ENCODE results near the gene GPRC5C. TPM values are rescaled to one million over a fixed set of nuclear protein-coding genes. Genes with fewer than 3 reads are reported as not detected.

Gene GPRC5C
- total and polyA plus RNA-seq, 7 donors, result 6.1 to 78.1 (median 16.9) TPM

DNA sequence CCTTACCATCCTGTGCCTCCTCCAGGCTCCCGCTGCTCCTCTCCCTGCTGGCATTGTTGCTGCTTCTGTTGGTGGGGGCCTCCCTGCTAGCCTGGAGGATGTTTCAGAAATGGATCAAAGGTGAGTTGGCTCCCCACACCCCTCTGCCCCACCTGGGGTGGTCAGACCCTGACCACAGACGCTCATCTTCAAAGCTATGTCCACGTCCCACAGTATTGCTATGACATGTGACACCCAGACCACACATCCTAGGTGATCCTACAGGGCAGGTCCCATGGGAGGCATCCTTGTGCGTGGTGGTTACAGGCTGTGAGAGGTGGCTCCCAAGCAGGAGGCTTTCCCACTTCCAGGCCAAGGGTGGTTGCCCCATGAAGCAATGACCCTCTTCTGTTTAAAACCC is 45.5 kb downstream of the GPRC5C start:
- TF ChIP-seq, protein P1, sequence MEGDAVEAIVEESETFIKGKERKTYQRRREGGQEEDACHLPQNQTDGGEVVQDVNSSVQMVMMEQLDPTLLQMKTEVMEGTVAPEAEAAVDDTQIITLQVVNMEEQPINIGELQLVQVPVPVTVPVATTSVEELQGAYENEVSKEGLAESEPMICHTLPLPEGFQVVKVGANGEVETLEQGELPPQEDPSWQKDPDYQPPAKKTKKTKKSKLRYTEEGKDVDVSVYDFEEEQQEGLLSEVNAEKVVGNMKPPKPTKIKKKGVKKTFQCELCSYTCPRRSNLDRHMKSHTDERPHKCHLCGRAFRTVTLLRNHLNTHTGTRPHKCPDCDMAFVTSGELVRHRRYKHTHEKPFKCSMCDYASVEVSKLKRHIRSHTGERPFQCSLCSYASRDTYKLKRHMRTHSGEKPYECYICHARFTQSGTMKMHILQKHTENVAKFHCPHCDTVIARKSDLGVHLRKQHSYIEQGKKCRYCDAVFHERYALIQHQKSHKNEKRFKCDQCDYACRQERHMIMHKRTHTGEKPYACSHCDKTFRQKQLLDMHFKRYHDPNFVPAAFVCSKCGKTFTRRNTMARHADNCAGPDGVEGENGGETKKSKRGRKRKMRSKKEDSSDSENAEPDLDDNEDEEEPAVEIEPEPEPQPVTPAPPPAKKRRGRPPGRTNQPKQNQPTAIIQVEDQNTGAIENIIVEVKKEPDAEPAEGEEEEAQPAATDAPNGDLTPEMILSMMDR (IDR thresholded peaks at IDR 0.05), result no peak
- no peak for TF ChIP-seq POLR2A (IDR thresholded peaks at IDR 0.05)
- TF ChIP-seq EP300 (IDR thresholded peaks at IDR 0.05), result no peak
- no peak for TF ChIP-seq POLR2AphosphoS5 (IDR thresholded peaks at IDR 0.05)
- no peak overlapping the region for H3K27ac ChIP-seq
- WGBS, 2 donors, result 78 to 81% methylated on average over 4 of the region's 4 CpGs
- peaks cover 0 to 9% (median 3%) of the 10 kb centered on the region in 4 donors for H3K9me3 ChIP-seq
- H3K36me3 ChIP-seq, result no peaks in the 10 kb centered on the region
- H3K4me1 ChIP-seq, result no peaks in the 10 kb centered on the region
- H3K4me3 ChIP-seq, result no peak overlapping the region
- intact Hi-C loops (cut with DNase I), result no loop called here
- DNase-seq, result no peak
- peaks cover 0 to 31% (median 3%) of the 10 kb centered on the region in 3 donors for H3K27me3 ChIP-seq

DNA sequence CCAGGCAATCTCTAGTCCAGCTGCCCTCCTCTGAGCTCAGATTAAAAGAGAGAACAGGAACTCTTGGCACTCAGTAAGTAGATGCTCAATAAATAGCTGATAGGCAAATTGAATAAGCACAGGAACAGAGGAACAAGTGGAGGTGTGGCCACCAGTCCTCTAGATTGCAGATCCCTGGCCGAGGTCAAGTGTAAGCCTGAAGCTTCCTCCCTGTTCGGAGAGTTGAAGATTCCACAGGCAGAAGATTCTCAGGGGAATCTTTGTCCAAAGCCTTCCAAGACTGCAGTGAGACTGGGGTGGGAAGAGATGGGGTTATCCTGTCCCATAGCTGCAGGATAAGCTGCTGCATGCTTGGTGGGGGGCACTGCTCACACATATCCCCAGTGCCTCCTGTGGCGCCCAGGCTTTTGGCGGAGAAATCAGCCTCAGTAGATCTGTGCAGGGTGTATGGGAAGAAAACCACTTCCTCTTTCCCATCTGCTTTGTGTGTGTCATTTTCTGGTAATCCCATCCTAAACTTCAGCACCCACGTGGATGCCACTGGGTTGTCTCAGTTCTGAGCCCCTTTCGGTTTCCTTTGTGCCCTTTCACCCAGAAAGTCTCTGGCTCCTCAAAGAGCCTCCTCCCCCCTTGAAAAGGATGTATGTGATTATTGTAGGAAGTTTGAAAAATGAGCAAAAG is 46.7 kb downstream of the GPRC5C start:
- Histone ChIP-seq H3K4me1 (no peaks in the 10 kb centered on the region), H3K27ac (peak overlapping the region in 1 of 4 donors; percentile 34), H3K36me3 (no peaks in the 10 kb centered on the region), H3K9me3 (peaks cover 0 to 9% (median 3%) of the 10 kb centered on the region in 4 donors), H3K4me3 (no peak overlapping the region), H3K27me3 (peaks cover 0 to 27% (median 0%) of the 10 kb centered on the region in 3 donors)
- TF ChIP-seq, protein P1 (IDR thresholded peaks at IDR 0.05), result no peak
- no peak for TF ChIP-seq EP300 (IDR thresholded peaks at IDR 0.05)
- no peak for TF ChIP-seq POLR2A (IDR thresholded peaks at IDR 0.05)
- TF ChIP-seq POLR2AphosphoS5 (IDR thresholded peaks at IDR 0.05), result no peak
- 39 to 47% methylated on average over 6 of the region's 6 CpGs for WGBS, 2 donors
- DNase-seq, result no peak
- intact Hi-C loops (cut with DNase I), result no loop called here

DNA sequence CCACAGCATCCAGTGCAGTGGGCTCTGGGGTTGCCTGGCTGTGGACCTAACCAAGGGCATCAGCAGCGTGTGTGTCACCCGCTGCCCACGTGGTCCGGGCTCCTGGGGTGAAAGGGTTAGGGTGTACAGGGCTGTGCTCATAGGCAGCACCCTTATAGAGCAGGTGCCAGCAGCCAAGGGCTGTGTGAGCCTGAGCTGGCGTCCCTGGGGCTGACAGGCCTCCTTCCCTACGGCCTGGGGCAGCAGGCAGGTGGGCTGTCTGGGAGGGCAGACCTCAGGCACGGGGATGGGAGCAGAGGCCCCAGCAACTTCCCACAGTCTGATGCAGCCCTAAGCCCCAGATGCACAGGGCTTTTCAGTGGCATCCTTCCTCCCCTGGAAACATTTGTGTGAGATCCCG is 48.4 kb downstream of the GPRC5C start:
- H3K27me3 ChIP-seq, result peaks cover 0 to 27% (median 3%) of the 10 kb centered on the region in 3 donors
- H3K9me3 ChIP-seq, result peaks cover 0 to 8% (median 3%) of the 10 kb centered on the region in 4 donors
- H3K4me1 ChIP-seq, result no peaks in the 10 kb centered on the region
- intact Hi-C loops (cut with DNase I), result no loop called here
- no peak overlapping the region for H3K4me3 ChIP-seq
- TF ChIP-seq, protein P1 (IDR thresholded peaks at IDR 0.05), result no peak
- no peak for TF ChIP-seq POLR2AphosphoS5 (IDR thresholded peaks at IDR 0.05)
- no peak for TF ChIP-seq POLR2A (IDR thresholded peaks at IDR 0.05)
- TF ChIP-seq EP300 (IDR thresholded peaks at IDR 0.05), result no peak
- no peaks in the 10 kb centered on the region for H3K36me3 ChIP-seq
- H3K27ac ChIP-seq, result no peak overlapping the region
- 78 to 81% methylated on average over 8 of the region's 8 CpGs for WGBS, 2 donors
- DNase-seq, result no peak

DNA sequence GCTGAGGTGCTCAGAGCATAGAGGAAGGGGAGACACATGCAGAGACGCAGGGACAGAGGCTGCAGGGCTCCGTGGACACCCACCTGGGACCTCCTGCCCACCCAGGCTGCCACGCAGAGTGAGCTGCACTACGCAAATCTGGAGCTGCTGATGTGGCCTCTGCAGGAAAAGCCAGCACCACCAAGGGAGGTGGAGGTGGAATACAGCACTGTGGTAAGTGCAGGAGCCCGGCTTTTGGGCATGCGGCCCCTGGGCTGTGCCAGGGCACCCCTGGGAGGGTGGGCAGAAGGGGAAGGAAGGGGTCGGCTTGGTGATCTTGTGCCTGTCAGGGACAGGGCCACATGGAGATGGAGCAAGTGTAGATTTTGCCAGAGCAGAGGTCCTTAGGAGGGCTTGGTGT is 49.7 kb downstream of the GPRC5C start:
- Histone ChIP-seq H3K9me3 (no peaks in the 10 kb centered on the region), H3K4me1 (no peaks in the 10 kb centered on the region), H3K27ac (no peak overlapping the region), H3K4me3 (no peak overlapping the region), H3K36me3 (no peaks in the 10 kb centered on the region), H3K27me3 (peaks cover 0 to 22% (median 3%) of the 10 kb centered on the region in 3 donors)
- intact Hi-C loops (cut with DNase I), result no loop called here
- whole genome bisulfite sequencing, 2 donors, result 85 to 91% methylated on average over 7 of the region's 7 CpGs
- no peak for TF ChIP-seq EP300 (IDR thresholded peaks at IDR 0.05)
- TF ChIP-seq POLR2AphosphoS5 (IDR thresholded peaks at IDR 0.05), result no peak
- TF ChIP-seq, protein P1 (IDR thresholded peaks at IDR 0.05), result no peak
- no peak for TF ChIP-seq POLR2A (IDR thresholded peaks at IDR 0.05)
- DNase-seq, result no peak
